ENCODE data around the gene SYT8. TPM values are rescaled to one million over a fixed set of nuclear protein-coding genes. Genes with fewer than 3 reads are reported as not detected.

The SYT8 gene
- total RNA-seq, 1 experiment from 2014 or later, result not detected

DNA sequence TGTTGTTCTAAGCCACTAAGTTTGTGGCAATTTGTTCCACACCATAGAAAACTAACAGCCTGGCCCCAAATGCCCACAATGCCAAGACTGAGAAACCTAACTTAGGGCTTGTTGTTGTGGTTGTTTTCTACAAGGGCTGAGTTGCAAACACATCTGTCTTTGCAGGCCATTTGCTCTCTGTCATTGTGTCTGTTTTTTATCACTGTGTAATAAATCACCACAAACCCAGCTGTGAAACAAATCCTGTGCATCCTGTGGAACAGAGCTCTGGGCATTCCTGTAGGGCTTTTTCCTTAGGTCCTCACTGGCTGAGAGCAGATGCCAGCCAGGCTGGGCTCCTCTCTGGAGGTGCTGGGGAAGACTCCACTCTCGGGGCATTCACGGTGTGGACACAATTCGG lies 15.7 kb upstream of the SYT8 start:
- no peak for DNase-seq (ENCODE audit: low read depth)

- peak; percentile 51 for DNase-seq (ENCODE audit: low read depth)
These were observed 14.1 kb upstream of the SYT8 start for GRCh38 chr11:1820463-1821325.

GRCh38 chr11:1821562-1821961 lies 13.2 kb upstream of the SYT8 start:
- no peak for DNase-seq (ENCODE audit: low read depth)

DNA sequence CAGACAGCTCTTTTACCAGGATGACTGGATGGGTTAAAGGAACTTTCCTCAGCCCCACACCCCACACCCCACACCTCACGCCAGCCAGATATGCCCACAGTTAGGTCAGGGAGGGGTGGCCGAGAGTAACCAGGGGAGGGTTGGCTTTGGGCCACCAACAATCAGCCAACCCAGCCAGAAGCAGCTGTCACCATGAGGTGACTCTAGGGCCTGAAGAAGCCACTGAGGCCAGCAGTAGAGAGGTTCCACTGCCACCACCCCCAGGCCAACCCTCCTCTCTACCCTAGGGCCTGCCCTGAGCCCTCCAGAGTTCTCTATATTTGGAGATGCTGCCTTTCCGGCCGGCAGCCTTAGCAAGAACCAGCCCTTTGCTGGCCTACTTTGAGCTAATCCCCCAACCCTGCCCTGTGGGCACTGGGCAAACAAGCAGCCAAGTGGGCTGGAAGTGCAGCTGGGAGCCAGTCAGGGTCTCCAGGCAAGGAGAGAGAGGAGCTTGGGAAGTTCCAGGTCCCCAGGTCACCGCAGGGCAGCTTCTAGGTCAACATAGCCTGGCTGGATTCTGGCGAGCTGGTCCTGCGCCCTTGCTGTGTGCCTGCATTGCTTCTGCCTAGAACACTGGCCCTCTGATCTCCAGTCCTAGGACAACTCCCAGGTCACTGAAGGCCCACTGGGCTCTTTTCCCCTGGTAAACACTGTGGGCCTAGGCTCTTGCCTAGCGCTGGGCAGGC lies 12.0 kb upstream of the SYT8 start:
- DNase-seq (ENCODE audit: low read depth), result no peak

- DNase-seq (ENCODE audit: low read depth), result no peak
These were observed 11.2 kb upstream of the SYT8 start for GRCh38 chr11:1823376-1824220.

- no peak for DNase-seq (ENCODE audit: low read depth)
These were observed 10.4 kb upstream of the SYT8 start for GRCh38 chr11:1824221-1825038.

- no peak for DNase-seq (ENCODE audit: low read depth)
These were observed 9.6 kb upstream of the SYT8 start for GRCh38 chr11:1825039-1825740.

DNA sequence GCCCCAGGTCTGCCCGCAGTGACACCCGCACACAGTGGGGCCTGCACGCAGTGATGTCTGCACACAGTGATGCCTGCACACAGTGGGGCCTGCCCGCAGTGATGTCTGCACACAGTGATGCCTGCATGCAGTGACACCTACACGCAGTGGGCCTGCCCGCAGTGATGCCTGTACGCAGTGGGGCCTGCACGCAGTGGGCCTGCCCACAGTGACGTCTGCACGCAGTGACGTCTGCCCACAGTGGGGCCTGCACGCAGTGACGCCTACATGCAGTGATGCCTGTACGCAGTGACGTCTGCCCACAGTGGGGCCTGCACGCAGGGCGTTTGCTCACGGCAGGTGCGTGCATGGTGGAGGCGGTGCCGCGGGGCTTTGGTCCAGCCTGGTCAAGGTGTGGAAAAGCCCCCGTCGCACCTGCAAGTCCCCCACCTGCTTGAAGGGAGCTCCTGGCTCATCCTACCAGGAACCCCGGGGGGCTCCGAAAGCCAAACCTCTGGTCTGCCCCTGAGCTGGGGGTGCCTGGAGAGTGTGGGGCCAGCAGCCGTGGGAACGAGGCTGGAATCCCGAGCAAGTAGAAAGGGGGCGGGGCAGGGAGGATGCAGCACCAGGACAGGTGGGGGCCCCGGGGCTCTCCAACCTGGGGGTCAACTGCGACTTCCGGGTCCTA lies 8.9 kb upstream of the SYT8 start:
- DNase-seq (ENCODE audit: low read depth), result no peak

GRCh38 chr11:1826552-1827094 lies 8.2 kb upstream of the SYT8 start:
- peak; percentile 84 for DNase-seq (ENCODE audit: low read depth)

DNA sequence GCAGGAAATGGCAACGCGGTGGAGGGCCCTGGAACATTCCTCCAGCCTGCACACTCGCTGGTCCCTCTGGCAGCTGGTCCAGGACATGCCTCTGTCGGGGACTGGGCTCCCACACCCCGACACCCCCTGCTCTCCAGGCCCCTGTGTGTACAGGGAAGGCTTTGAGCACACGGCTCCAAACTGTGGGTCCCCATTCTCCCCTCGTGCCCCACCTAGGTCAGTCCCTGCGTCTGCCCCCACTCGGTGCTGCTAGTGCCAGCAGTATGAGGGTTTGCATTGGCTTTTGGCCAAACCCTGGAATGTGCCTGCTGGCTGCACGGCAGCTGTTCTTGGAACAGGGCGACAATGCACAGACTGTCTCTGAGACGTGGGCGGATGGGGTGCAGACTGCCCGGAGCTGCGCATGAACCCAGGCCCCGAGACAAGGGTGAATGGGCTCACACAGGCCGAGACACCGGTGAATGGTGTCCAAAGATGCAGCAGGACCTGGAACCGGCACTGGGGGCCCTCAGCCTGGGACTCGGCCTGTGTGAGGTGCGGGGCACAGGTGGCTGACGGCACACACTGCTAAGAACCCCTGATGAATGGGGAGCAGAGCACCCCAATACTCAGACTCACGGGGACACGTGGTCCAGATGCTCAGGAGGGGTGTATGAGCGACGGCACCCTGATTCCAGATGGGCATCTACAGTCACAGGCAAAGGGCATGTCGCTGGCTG lies 7.5 kb upstream of the SYT8 start:
- peak; percentile 96 for DNase-seq (ENCODE audit: low read depth)

GRCh38 chr11:1827931-1828330 lies 6.9 kb upstream of the SYT8 start:
- no peak for DNase-seq (ENCODE audit: low read depth)

DNA sequence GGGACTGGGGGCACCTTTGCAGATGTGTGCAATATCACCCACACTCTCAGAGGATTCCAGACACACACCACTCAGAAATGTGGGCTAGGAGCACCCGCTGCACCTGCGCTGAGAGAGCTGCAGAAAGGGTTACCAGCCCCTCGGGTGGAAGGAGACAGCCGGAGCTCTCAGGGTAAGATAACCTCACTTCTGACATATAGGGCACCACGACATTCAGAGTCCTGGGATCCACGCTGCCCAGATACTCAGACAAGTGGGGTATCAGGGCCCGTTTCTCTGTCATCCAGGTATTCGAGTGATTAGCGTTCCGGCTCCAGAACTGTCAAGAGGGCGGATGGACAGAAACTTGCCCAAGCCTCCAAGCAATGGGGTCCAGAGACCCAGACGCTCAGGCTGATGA lies 6.2 kb upstream of the SYT8 start:
- DNase-seq (ENCODE audit: low read depth), result no peak

- DNase-seq (ENCODE audit: low read depth), result peak; percentile 94
These were observed 5.6 kb upstream of the SYT8 start for GRCh38 chr11:1829039-1829820.

DNA sequence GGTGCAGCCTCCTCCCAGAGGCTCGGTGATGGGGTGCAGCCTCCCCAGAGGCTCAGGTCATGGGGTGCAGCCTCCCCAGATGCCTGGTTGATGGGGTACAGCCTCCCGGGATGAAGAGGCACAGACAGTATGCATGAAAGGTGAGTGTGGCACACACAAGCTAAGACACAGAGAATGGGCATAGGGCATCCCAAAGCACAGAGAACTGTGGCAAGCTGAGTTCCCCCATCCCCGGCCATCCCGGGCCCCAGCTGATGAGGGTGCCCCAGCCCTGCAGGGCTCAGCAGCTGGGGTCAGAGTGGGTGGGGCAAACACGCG lies 4.8 kb upstream of the SYT8 start:
- no peak for DNase-seq (ENCODE audit: low read depth)

DNA sequence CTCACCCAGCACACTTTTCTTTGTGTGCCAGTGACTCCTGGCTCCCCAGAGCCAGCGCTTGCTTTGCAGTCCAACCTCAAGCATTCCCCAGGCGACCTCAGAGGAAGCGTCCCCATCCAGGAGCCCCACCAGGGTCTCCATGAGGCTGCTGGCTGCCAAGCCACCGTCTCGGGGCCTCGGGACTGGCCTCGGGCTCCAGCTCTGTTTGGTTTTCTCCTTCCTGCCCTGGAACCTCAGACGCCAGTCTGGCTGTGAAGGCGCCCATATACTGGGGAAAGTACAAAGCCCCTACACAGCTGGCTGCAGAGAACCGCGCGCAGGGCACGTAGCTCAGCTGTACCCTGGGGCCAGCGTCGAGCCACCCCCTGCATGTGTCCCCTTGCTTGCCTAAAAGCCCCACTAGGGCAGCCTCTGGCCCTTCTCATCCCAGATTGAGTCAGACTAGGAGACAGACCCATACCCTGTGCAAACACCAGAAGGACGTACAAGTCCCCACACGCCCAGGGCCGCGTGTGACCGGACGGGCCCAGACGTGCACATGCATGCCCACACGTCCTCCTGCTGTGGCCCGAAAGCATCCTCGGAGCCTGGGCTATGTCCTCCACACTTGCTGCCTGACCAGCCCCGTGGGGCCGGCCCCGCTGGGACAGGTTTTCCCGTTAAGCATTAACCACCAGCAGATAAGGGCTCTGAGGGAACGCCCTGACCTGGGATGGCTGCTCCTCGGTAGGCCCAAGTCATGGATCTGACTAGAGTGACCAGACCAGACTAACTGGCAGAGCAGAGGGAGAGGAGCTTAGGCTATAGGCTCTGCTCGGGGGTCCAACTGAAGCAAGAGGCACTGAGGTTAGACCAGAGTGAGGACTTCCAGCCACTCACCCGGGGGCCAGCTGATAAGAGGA lies 4.2 kb upstream of the SYT8 start:
- peak; percentile 86 for DNase-seq (ENCODE audit: low read depth)

GRCh38 chr11:1831338-1832210 lies 3.2 kb upstream of the SYT8 start:
- DNase-seq (ENCODE audit: low read depth), result no peak

All from M059J (cell line).